Measurements from ENCODE around the gene IL10RB.

IL10RB gene

GRCh38 chr21:33289199-33289819 lies 23.1 kb downstream of the IL10RB start:
- TF ChIP-seq PPARA (CRISPR knock-in tag; IDR thresholded peaks at IDR 0.05; ENCODE audit: borderline replicate concordance) (no peak), TCF4 (CRISPR knock-in tag; IDR thresholded peaks at IDR 0.05; ENCODE audit: borderline replicate concordance) (no peak), ZFP30 (CRISPR knock-in tag; IDR thresholded peaks at IDR 0.05) (no peak), TSHZ2 (CRISPR knock-in tag; IDR thresholded peaks at IDR 0.05) (no peak), ZNF8 (CRISPR knock-in tag; IDR thresholded peaks at IDR 0.05) (no peak), CSRNP3 (CRISPR knock-in tag; IDR thresholded peaks at IDR 0.05) (no peak), TOX (CRISPR knock-in tag; IDR thresholded peaks at IDR 0.05; ENCODE audit: borderline replicate concordance) (no peak), CSDC2 (CRISPR knock-in tag; IDR thresholded peaks at IDR 0.05) (no peak), ZC3H10 (CRISPR knock-in tag; IDR thresholded peaks at IDR 0.05) (no peak), POU6F1 (CRISPR knock-in tag; IDR thresholded peaks at IDR 0.05; ENCODE audit: borderline replicate concordance, low read depth) (no peak), ZFP3 (CRISPR knock-in tag; IDR thresholded peaks at IDR 0.05) (no peak), PATZ1 (CRISPR knock-in tag; IDR thresholded peaks at IDR 0.05; ENCODE audit: borderline replicate concordance) (no peak)
- ATAC-seq: no peak

- ATAC-seq: no peak
- TF ChIP-seq OSR1 (CRISPR knock-in tag; IDR thresholded peaks at IDR 0.05) (no peak), CSRNP3 (CRISPR knock-in tag; IDR thresholded peaks at IDR 0.05) (no peak), ARNTL (CRISPR knock-in tag; IDR thresholded peaks at IDR 0.05; ENCODE audit: borderline replicate concordance, low read depth) (no peak), ESRRG (CRISPR knock-in tag; IDR thresholded peaks at IDR 0.05) (no peak), ZNF70 (CRISPR knock-in tag; IDR thresholded peaks at IDR 0.05) (no peak), ZFP30 (CRISPR knock-in tag; IDR thresholded peaks at IDR 0.05) (no peak), ZFP3 (CRISPR knock-in tag; IDR thresholded peaks at IDR 0.05) (no peak), PPARA (CRISPR knock-in tag; IDR thresholded peaks at IDR 0.05; ENCODE audit: borderline replicate concordance) (no peak), TOX (CRISPR knock-in tag; IDR thresholded peaks at IDR 0.05; ENCODE audit: borderline replicate concordance) (no peak), TCF4 (CRISPR knock-in tag; IDR thresholded peaks at IDR 0.05; ENCODE audit: borderline replicate concordance) (no peak), ZC3H10 (CRISPR knock-in tag; IDR thresholded peaks at IDR 0.05) (no peak), SNAI2 (CRISPR knock-in tag; IDR thresholded peaks at IDR 0.05) (no peak)
Observed at GRCh38 chr21:33290441-33290840, 24.3 kb downstream of the IL10RB start.

- ATAC-seq: no peak
- TF ChIP-seq PPARA (CRISPR knock-in tag; IDR thresholded peaks at IDR 0.05; ENCODE audit: borderline replicate concordance): no peak
- no peak for TF ChIP-seq GLIS3 (CRISPR knock-in tag; IDR thresholded peaks at IDR 0.05)
- TF ChIP-seq ARNTL (CRISPR knock-in tag; IDR thresholded peaks at IDR 0.05; ENCODE audit: borderline replicate concordance, low read depth): no peak
- no peak for TF ChIP-seq TSHZ2 (CRISPR knock-in tag; IDR thresholded peaks at IDR 0.05)
- TF ChIP-seq CSRNP3 (CRISPR knock-in tag; IDR thresholded peaks at IDR 0.05): no peak
- no peak for TF ChIP-seq ZC3H10 (CRISPR knock-in tag; IDR thresholded peaks at IDR 0.05)
- no peak for TF ChIP-seq RARB (CRISPR knock-in tag; IDR thresholded peaks at IDR 0.05)
- TF ChIP-seq TOX (CRISPR knock-in tag; IDR thresholded peaks at IDR 0.05; ENCODE audit: borderline replicate concordance): no peak
- TF ChIP-seq ZFP3 (CRISPR knock-in tag; IDR thresholded peaks at IDR 0.05): no peak
- TF ChIP-seq TCF4 (CRISPR knock-in tag; IDR thresholded peaks at IDR 0.05; ENCODE audit: borderline replicate concordance): no peak
- TF ChIP-seq ESRRG (CRISPR knock-in tag; IDR thresholded peaks at IDR 0.05): no peak
- no peak for TF ChIP-seq SNAI2 (CRISPR knock-in tag; IDR thresholded peaks at IDR 0.05)
- TF ChIP-seq OSR1 (CRISPR knock-in tag; IDR thresholded peaks at IDR 0.05): no peak
- TF ChIP-seq CREB5 (CRISPR knock-in tag; IDR thresholded peaks at IDR 0.05; ENCODE audit: low read depth): no peak
Observed at GRCh38 chr21:33291686-33292085, 25.5 kb downstream of the IL10RB start.

Measured in SK-N-SH treated with all-trans-retinoic acid at 6 μM for 48 hours (cell line).